ENCODE results near the gene POLR1G.
A peak's percentile ranks its signal among the peaks of the same experiment; 100 is the strongest.

The POLR1G gene, protein sequence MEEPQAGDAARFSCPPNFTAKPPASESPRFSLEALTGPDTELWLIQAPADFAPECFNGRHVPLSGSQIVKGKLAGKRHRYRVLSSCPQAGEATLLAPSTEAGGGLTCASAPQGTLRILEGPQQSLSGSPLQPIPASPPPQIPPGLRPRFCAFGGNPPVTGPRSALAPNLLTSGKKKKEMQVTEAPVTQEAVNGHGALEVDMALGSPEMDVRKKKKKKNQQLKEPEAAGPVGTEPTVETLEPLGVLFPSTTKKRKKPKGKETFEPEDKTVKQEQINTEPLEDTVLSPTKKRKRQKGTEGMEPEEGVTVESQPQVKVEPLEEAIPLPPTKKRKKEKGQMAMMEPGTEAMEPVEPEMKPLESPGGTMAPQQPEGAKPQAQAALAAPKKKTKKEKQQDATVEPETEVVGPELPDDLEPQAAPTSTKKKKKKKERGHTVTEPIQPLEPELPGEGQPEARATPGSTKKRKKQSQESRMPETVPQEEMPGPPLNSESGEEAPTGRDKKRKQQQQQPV

DNA sequence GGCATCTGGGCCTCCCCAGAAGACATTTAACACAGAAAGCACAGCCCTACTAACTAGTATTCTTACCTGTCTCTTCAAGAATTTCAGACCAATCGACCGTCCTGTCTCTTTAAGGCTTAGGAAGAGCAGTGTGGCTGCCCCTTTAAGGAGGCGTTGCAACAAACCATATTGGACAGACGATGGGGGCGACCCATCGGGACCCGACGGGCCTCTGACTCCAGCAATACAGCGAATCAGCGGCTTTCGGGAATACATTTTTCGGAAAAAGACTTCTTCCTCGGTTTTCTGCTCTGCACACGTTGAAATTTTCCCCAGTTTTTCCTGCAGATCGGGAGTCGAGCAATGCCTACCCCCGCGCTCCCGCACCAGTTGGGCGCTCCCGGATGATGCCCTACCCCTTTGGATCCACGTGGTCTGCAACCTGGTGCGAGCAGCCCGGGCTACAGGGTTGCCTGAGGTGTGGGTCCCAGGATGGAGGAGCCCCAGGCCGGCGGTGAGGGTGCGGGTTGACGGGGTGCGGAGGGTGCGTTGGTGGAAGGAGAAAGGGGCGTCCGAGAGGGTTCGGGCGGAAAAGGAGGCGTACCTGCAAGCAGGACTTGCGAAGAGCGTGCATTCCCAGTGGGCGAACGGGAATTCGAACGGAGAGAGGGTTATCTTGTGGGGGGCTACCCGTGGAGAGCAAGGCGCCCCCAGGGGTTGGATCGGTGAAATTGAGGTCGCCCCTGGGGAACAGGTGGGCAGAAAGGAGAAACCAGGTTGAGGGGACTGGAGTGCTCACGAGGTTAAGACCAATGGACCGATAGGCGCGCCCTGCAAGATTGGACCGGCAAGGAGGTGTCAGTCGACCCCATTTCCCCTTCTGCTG, at the start of gene POLR1G:
POLR1G (plus strand) TSS at position 419 of the 865 bp plus-strand sequence; CDS start at position 472, 53 bp downstream.
- Histone ChIP-seq H3K4me2 (ENCODE audit: low read depth, low read length, poor library complexity, severe bottlenecking) (peak within 1 kb of the TSS; percentile 96), H3K9me2 (replicated peaks; ENCODE audit: low read depth, low read length) (no peaks in the 10 kb centered on the region), H3K4me1 (ENCODE audit: insufficient read depth, low read length, poor library complexity, severe bottlenecking) (peaks cover 25% of the 10 kb centered on the region), H3K4me3 (ENCODE audit: low read length, poor library complexity, severe bottlenecking) (peak within 1 kb of the TSS; percentile 88), H3K9ac (ENCODE audit: low read depth, low read length, poor library complexity, severe bottlenecking) (peak within 1 kb of the TSS; percentile 76), H3F3A (ENCODE audit: low read depth) (no peaks in the 10 kb centered on the region), H3K79me2 (ENCODE audit: insufficient read depth, low read length) (peaks cover 4% of the 10 kb centered on the region; the same call in 1 of the 2 replicates), H3K9me3 (ENCODE audit: insufficient read depth, low read depth, low read length) (no peaks in the 10 kb centered on the region), H2AFZ (ENCODE audit: low read length) (peak within 1 kb of the TSS; percentile 94), H4K20me1 (ENCODE audit: insufficient read depth, low read length, poor library complexity, severe bottlenecking) (no peaks in the 10 kb centered on the region), H3K27me3 (ENCODE audit: insufficient read depth, low read length, poor library complexity, severe bottlenecking) (no peaks in the 10 kb centered on the region), H3K36me3 (ENCODE audit: insufficient read depth, low read length) (no peaks in the 10 kb centered on the region)
- TF ChIP-seq EZH2phosphoT487 (IDR thresholded peaks at IDR 0.05; ENCODE audit: borderline replicate concordance) (no peak), CTCF (conservative IDR thresholded peaks at IDR 0.05; ENCODE audit: low read length) (no peak)

GRCh38 chr19:45356760-45357444, 49.5 kb upstream of the POLR1G start:
- Histone ChIP-seq H3K79me2 (ENCODE audit: insufficient read depth, low read length) (no peaks in the 10 kb centered on the region), H3K27me3 (ENCODE audit: insufficient read depth, low read length, poor library complexity, severe bottlenecking) (no peaks in the 10 kb centered on the region), H3F3A (ENCODE audit: low read depth) (no peaks in the 10 kb centered on the region), H3K4me1 (ENCODE audit: insufficient read depth, low read length, poor library complexity, severe bottlenecking) (no peaks in the 10 kb centered on the region), H3K4me3 (ENCODE audit: low read length, poor library complexity, severe bottlenecking) (no peak overlapping the region), H3K9me3 (ENCODE audit: insufficient read depth, low read depth, low read length) (no peaks in the 10 kb centered on the region), H4K20me1 (ENCODE audit: insufficient read depth, low read length, poor library complexity, severe bottlenecking) (no peaks in the 10 kb centered on the region), H2AFZ (ENCODE audit: low read length) (no peak overlapping the region), H3K4me2 (ENCODE audit: low read depth, low read length, poor library complexity, severe bottlenecking) (no peak overlapping the region), H3K9ac (ENCODE audit: low read depth, low read length, poor library complexity, severe bottlenecking) (no peak overlapping the region), H3K9me2 (replicated peaks; ENCODE audit: low read depth, low read length) (no peaks in the 10 kb centered on the region), H3K36me3 (ENCODE audit: insufficient read depth, low read length) (peaks cover 11% of the 10 kb centered on the region; the same call in 1 of the 2 replicates)
- TF ChIP-seq CTCF (conservative IDR thresholded peaks at IDR 0.05; ENCODE audit: low read length) (no peak), EZH2phosphoT487 (IDR thresholded peaks at IDR 0.05; ENCODE audit: borderline replicate concordance) (no peak)

DNA sequence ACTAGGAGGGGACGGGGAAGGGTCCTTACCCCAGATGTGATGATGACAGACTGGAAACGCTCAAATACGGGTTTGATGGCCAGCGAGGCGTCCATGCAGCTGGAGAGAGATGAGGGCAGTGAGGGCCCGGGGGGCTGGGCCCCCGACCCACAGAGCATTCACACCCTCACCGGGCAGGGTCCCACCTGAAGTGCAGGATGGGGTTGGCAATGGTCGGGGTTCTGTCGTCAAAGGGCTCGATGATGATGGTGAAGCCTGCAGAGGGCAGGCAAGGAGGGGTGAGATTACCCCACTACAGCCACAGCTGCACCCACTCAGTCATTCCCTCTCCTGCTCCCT, 49.0 kb upstream of the POLR1G start:
- TF ChIP-seq CTCF (conservative IDR thresholded peaks at IDR 0.05; ENCODE audit: low read length) (no peak), EZH2phosphoT487 (IDR thresholded peaks at IDR 0.05; ENCODE audit: borderline replicate concordance) (no peak)
- Histone ChIP-seq H3K79me2 (ENCODE audit: insufficient read depth, low read length) (no peaks in the 10 kb centered on the region), H4K20me1 (ENCODE audit: insufficient read depth, low read length, poor library complexity, severe bottlenecking) (no peaks in the 10 kb centered on the region)

More for the DNA sequence above, 49.0 kb upstream of the POLR1G start:
- H3K4me3 ChIP-seq (ENCODE audit: low read length, poor library complexity, severe bottlenecking) = no peak overlapping the region
- no peak overlapping the region for H2AFZ ChIP-seq (ENCODE audit: low read length)
- no peaks in the 10 kb centered on the region for H3K9me3 ChIP-seq (ENCODE audit: insufficient read depth, low read depth, low read length)
- no peaks in the 10 kb centered on the region for H3K9me2 ChIP-seq (replicated peaks; ENCODE audit: low read depth, low read length)
- H3K4me2 ChIP-seq (ENCODE audit: low read depth, low read length, poor library complexity, severe bottlenecking) = no peak overlapping the region
- H3K27me3 ChIP-seq (ENCODE audit: insufficient read depth, low read length, poor library complexity, severe bottlenecking) = no peaks in the 10 kb centered on the region
- H3F3A ChIP-seq (ENCODE audit: low read depth) = no peaks in the 10 kb centered on the region
- no peak overlapping the region for H3K9ac ChIP-seq (ENCODE audit: low read depth, low read length, poor library complexity, severe bottlenecking)
- no peaks in the 10 kb centered on the region for H3K4me1 ChIP-seq (ENCODE audit: insufficient read depth, low read length, poor library complexity, severe bottlenecking)
- H3K36me3 ChIP-seq (ENCODE audit: insufficient read depth, low read length) = peaks cover 11% of the 10 kb centered on the region; the same call in 1 of the 2 replicates

All from Loucy (cell line).